Measurements from ENCODE around the gene CTSW.

DNA sequence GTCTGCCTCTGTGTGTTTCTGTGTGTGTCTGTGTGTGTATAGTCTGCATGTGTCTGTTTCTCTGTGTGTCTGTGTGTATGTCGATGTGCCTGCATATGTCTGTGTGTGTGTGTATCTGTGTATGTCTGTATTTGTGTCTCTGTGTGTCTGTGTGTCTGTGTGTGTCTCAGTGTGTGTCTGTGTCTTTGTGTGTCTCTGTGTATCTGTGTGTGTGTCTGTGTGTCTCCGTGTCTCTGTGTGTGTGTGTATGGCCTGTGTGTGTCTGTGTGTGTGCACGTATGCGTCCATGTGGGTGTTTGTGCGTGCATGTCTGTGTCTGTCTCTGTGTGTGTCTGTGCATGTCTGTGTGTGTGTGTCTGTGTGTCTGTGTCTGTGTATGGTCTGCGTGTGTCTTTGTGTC lies 45.4 kb upstream of the CTSW start:
- TF ChIP-seq YY1 (IDR thresholded peaks at IDR 0.05; ENCODE audit: insufficient read depth, insufficient read length) (no peak), ZNF274 (IDR thresholded peaks at IDR 0.05; ENCODE audit: low read depth, low read length) (no peak)

Data from NT2/D1 (cell line).